ENCODE results near the gene LRRC8B. TPM values are rescaled to one million over a fixed set of nuclear protein-coding genes. Genes with fewer than 3 reads are reported as not detected.
"Not testable (repeated sequence)": the region's sequence is repeated elsewhere in the genome, so short reads cannot be mapped to it uniquely, and the experiment has no call there.

The LRRC8B gene
- total RNA-seq, 1 donor from 2014 or later: 48.2 TPM

DNA sequence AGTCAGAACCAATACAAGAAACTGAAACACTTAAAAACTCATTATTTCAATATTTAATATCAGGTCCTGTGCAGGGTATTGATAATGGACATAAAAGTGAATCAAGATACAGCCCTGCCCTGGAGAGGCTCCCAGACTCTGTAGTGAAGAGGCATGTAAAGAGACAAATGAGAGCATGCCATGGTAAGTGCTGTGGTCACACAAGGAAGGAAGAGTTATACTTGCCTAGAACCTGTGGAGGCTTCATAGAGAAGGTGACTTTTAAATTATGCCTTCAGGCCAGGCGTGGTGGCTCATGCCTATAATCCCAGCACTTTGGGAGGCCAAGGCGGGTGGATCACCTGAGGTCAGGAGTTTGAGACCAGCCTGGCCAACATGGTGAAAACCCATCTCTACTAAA is 105.0 kb downstream of the LRRC8B start:
- intact Hi-C loops (cut with micrococcal nuclease); H3K4me3 Mint-ChIP-seq (ENCODE audit: low read depth); DNase-seq (ENCODE audit: low spot score); H3K9me3 Mint-ChIP-seq; H3K27me3 Mint-ChIP-seq (ENCODE audit: low read depth): not testable (repeated sequence)
- peaks cover 59% of the 10 kb centered on the region for H3K4me1 Mint-ChIP-seq (ENCODE audit: low read depth)
- peak overlapping the region; percentile 73 for H3K27ac Mint-ChIP-seq
- peaks cover 46% of the 10 kb centered on the region for H3K36me3 Mint-ChIP-seq (ENCODE audit: low read depth)

DNA sequence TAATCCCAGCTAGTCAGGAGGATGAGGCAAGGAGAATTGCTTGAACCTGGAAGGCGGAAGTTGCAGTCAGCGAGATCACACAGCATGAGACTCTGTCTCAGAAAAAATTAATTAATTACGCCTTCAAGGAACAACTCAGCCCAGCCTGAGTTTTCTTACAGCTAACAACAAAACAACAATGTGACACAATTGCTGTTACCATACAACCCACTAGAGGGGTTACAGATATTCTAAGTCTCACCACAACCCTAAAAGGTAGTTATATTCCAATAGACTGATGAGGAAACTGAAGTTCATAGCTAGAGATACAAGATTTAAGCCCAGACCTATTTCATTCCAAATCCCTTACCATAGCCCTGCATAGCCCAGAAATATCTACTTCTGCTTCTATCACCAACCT is 105.4 kb downstream of the LRRC8B start:
- intact Hi-C loops (cut with micrococcal nuclease): loop anchor here (5.0 to 10.0 kb wide), 2 partner anchors 212 to 365 kb away; partner anchors contain the start of gene ZNF326
- Mint-ChIP-seq H3K27ac (peak overlapping the region; percentile 73), H3K27me3 (ENCODE audit: low read depth) (no peaks in the 10 kb centered on the region), H3K9me3 (no peaks in the 10 kb centered on the region), H3K4me3 (ENCODE audit: low read depth) (peak overlapping the region; percentile 48), H3K36me3 (ENCODE audit: low read depth) (peaks cover 45% of the 10 kb centered on the region), H3K4me1 (ENCODE audit: low read depth) (peaks cover 60% of the 10 kb centered on the region)
- DNase-seq (ENCODE audit: low spot score): no peak

DNA sequence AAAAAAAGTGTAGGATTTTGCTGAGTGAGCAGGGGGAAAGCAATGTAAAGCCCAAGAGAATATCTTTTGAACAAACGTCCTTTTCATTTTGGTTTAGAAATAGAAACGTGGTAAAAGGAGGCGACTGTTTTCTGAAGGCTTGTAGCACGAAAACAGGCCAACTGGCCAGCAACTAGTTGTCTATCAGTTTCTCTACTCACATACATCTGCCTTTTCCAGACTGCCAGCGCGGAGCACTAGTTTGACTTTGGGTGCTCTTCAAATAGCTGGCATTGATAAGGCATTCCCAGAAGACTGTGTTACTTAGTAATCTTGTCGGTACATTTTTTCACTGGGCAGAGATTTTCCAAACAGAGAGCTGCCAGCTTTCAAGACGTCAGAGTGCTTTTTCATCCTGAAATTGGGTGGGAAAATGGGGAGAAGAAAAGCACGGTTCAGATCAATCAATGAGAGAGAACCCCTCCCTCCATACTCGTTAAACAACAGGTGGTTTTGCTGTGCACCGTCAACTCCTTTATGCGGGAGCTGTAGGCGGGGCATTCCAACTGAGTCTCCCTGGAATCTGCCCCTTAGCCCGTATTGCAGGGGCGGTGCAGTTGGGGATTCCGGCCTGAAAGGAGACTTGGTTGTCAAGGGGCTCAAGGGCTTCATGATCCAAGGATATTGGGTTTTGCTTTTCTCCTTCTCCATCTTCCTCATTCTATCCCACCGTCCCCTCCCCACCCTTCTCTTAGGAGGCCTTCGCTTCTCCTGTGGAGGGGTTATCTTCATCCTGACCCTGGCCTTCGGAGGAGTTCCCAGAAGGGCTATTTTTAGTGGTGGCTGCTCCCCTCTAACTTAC is 107.4 kb downstream of the LRRC8B start:
- intact Hi-C loops (cut with micrococcal nuclease): loop anchor here (1.0 to 10.0 kb wide), 8 partner anchors 21 to 363 kb away; partner anchors contain the start of gene ZNF326
- H3K4me3 Mint-ChIP-seq (ENCODE audit: low read depth): peak overlapping the region; percentile 88
- no peaks in the 10 kb centered on the region for H3K27me3 Mint-ChIP-seq (ENCODE audit: low read depth)
- H3K36me3 Mint-ChIP-seq (ENCODE audit: low read depth): peaks cover 46% of the 10 kb centered on the region
- peak overlapping the region; percentile 93 for H3K27ac Mint-ChIP-seq
- DNase-seq (ENCODE audit: low spot score): no peak
- H3K4me1 Mint-ChIP-seq (ENCODE audit: low read depth): peaks cover 71% of the 10 kb centered on the region
- H3K9me3 Mint-ChIP-seq: no peaks in the 10 kb centered on the region

GRCh38 chr1:89632657-89633247 is 108.1 kb downstream of the LRRC8B start, which contains the start of gene LRRC8C:
Gene LRRC8C, plus strand, starts transcription at chr1:89633120. Its CDS starts 53,354 bp downstream, at chr1:89686474.
- Mint-ChIP-seq H3K9me3 (no peaks in the 10 kb centered on the region), H3K27ac (peak within 1 kb of the TSS; percentile 93), H3K4me3 (ENCODE audit: low read depth) (peak within 1 kb of the TSS; percentile 92), H3K27me3 (ENCODE audit: low read depth) (no peaks in the 10 kb centered on the region), H3K4me1 (ENCODE audit: low read depth) (peaks cover 72% of the 10 kb centered on the region), H3K36me3 (ENCODE audit: low read depth) (peaks cover 50% of the 10 kb centered on the region)
- intact Hi-C loops (cut with micrococcal nuclease): loop anchor here (1.0 to 10.0 kb wide), 8 partner anchors 22 to 362 kb away; partner anchors contain the start of gene ZNF326
- peak; percentile 84 for DNase-seq (ENCODE audit: low spot score)

DNA sequence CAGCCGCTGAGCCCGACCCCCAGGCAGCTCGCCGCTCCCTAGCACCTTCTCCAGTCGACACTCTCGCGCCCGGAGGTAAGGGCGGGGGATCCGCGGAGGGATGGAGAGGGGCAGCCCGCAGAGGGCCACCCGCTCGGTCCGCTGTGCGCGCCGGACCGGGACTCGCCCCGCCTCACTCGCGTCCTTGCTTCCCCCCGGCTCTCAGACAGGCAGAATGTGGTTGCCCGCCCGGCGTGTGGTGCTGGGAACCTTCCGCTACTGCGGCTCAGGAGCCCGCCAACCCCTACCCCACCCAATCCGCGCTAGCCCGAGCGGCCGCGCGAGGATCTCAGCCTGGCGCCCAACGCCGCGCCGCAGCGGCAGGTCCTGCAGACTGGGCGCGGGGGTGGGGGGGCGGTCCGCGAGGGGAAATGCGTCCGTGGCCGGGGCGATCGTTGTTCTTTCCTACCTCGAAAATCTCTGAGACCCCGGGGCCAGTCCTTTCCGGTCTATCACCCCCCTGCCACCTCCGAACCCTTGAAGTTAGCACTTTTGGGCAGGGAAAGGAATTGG is 108.7 kb downstream of the LRRC8B start:
- Mint-ChIP-seq H3K4me1 (ENCODE audit: low read depth) (peaks cover 72% of the 10 kb centered on the region), H3K36me3 (ENCODE audit: low read depth) (peaks cover 55% of the 10 kb centered on the region), H3K27me3 (ENCODE audit: low read depth) (no peaks in the 10 kb centered on the region), H3K27ac (peak overlapping the region; percentile 86), H3K4me3 (ENCODE audit: low read depth) (peak overlapping the region; percentile 92), H3K9me3 (no peaks in the 10 kb centered on the region)
- DNase-seq (ENCODE audit: low spot score): peak; percentile 67
- intact Hi-C loops (cut with micrococcal nuclease): loop anchor here (2.0 to 10.0 kb wide), 5 partner anchors 23 to 361 kb away; partner anchors contain the start of gene ZNF326

GRCh38 chr1:89633800-89634625 is 109.4 kb downstream of the LRRC8B start:
- peaks cover 49% of the 10 kb centered on the region for H3K36me3 Mint-ChIP-seq (ENCODE audit: low read depth)
- intact Hi-C loops (cut with micrococcal nuclease): loop anchor here (2.0 to 10.0 kb wide), 5 partner anchors 23 to 361 kb away; partner anchors contain the start of gene ZNF326
- peak overlapping the region; percentile 92 for H3K4me3 Mint-ChIP-seq (ENCODE audit: low read depth)

GRCh38 chr1:89635825-89636815 is 111.5 kb downstream of the LRRC8B start:
- intact Hi-C loops (cut with micrococcal nuclease): loop anchor here (1.0 to 10.0 kb wide), 7 partner anchors 14 to 359 kb away; partner anchors contain the start of gene ZNF326
- no peak for DNase-seq (ENCODE audit: low spot score)
- Mint-ChIP-seq H3K36me3 (ENCODE audit: low read depth) (peaks cover 53% of the 10 kb centered on the region), H3K9me3 (no peaks in the 10 kb centered on the region), H3K27me3 (ENCODE audit: low read depth) (no peaks in the 10 kb centered on the region), H3K27ac (peak overlapping the region; percentile 90), H3K4me3 (ENCODE audit: low read depth) (peak overlapping the region; percentile 70), H3K4me1 (ENCODE audit: low read depth) (peaks cover 61% of the 10 kb centered on the region)

More at GRCh38 chr1:89633800-89634625, 109.4 kb downstream of the LRRC8B start:
- Mint-ChIP-seq H3K27me3 (ENCODE audit: low read depth) (no peaks in the 10 kb centered on the region), H3K27ac (peak overlapping the region; percentile 86), H3K4me1 (ENCODE audit: low read depth) (peaks cover 67% of the 10 kb centered on the region), H3K9me3 (no peaks in the 10 kb centered on the region)
- DNase-seq (ENCODE audit: low spot score): no peak

GRCh38 chr1:89637496-89637895 is 112.9 kb downstream of the LRRC8B start:
- DNase-seq (ENCODE audit: low spot score): no peak
- H3K27me3 Mint-ChIP-seq (ENCODE audit: low read depth): no peaks in the 10 kb centered on the region
- H3K36me3 Mint-ChIP-seq (ENCODE audit: low read depth): peaks cover 62% of the 10 kb centered on the region
- no peaks in the 10 kb centered on the region for H3K9me3 Mint-ChIP-seq
- intact Hi-C loops (cut with micrococcal nuclease): loop anchor here (5.0 to 10.0 kb wide), 2 partner anchors 35 to 357 kb away; partner anchors contain the start of gene ZNF326
- peak overlapping the region; percentile 16 for H3K4me3 Mint-ChIP-seq (ENCODE audit: low read depth)
- H3K4me1 Mint-ChIP-seq (ENCODE audit: low read depth): peaks cover 58% of the 10 kb centered on the region
- H3K27ac Mint-ChIP-seq: peak overlapping the region; percentile 54

DNA sequence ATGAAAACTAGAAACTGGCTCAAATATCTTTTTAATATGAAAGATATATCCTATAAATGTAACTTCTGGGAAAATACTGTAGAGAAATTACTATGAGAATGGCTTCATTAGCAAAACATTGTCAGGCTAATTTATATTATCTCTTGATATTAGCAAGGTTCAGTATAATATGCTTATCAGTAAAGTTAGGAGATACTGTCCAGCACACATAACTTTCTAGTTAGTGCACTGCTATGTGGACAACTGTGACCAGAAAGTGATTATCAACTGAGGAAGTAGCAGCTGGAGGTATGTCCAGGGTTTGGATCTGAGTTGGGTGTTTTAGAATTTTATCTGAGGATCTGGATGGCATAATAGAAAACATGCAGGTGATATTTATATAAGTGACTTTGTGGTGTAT is 115.8 kb downstream of the LRRC8B start:
- Mint-ChIP-seq H3K9me3 (peaks cover 13% of the 10 kb centered on the region), H3K4me1 (ENCODE audit: low read depth) (peaks cover 71% of the 10 kb centered on the region), H3K27me3 (ENCODE audit: low read depth) (no peaks in the 10 kb centered on the region), H3K36me3 (ENCODE audit: low read depth) (peaks cover 71% of the 10 kb centered on the region), H3K27ac (no peak overlapping the region), H3K4me3 (ENCODE audit: low read depth) (no peak overlapping the region)
- no peak for DNase-seq (ENCODE audit: low spot score)
- intact Hi-C loops (cut with micrococcal nuclease): no loop called here

GRCh38 chr1:89641781-89642180 is 117.2 kb downstream of the LRRC8B start:
- no peak for DNase-seq (ENCODE audit: low spot score)
- intact Hi-C loops (cut with micrococcal nuclease): no loop called here
- peaks cover 73% of the 10 kb centered on the region for H3K36me3 Mint-ChIP-seq (ENCODE audit: low read depth)
- no peak overlapping the region for H3K4me3 Mint-ChIP-seq (ENCODE audit: low read depth)
- H3K9me3 Mint-ChIP-seq: peaks cover 26% of the 10 kb centered on the region
- no peaks in the 10 kb centered on the region for H3K27me3 Mint-ChIP-seq (ENCODE audit: low read depth)
- H3K4me1 Mint-ChIP-seq (ENCODE audit: low read depth): peaks cover 57% of the 10 kb centered on the region
- H3K27ac Mint-ChIP-seq: no peak overlapping the region

GRCh38 chr1:89643577-89643976 is 118.9 kb downstream of the LRRC8B start:
- H3K27ac Mint-ChIP-seq: peak overlapping the region; percentile 22
- H3K36me3 Mint-ChIP-seq (ENCODE audit: low read depth): peaks cover 69% of the 10 kb centered on the region
- no peak overlapping the region for H3K4me3 Mint-ChIP-seq (ENCODE audit: low read depth)
- peaks cover 32% of the 10 kb centered on the region for H3K9me3 Mint-ChIP-seq
- H3K27me3 Mint-ChIP-seq (ENCODE audit: low read depth): no peaks in the 10 kb centered on the region
- no peak for DNase-seq (ENCODE audit: low spot score)
- H3K4me1 Mint-ChIP-seq (ENCODE audit: low read depth): peaks cover 47% of the 10 kb centered on the region
- intact Hi-C loops (cut with micrococcal nuclease): no loop called here

Measured in activated T-helper 2 cell treated with anti-CD3 and anti-CD28 coated beads, Interferon-gamma antibody, Interleukin-2, Interleukin-4, amounts not matched to agents 10 μg/mL and 5 μg/mL and 100 μg/mL, durations not matched to agents 14 hours and 24 hours and 36 hours (primary cell).